Measurements from ENCODE around the gene EFCAB8.

Gene EFCAB8

DNA sequence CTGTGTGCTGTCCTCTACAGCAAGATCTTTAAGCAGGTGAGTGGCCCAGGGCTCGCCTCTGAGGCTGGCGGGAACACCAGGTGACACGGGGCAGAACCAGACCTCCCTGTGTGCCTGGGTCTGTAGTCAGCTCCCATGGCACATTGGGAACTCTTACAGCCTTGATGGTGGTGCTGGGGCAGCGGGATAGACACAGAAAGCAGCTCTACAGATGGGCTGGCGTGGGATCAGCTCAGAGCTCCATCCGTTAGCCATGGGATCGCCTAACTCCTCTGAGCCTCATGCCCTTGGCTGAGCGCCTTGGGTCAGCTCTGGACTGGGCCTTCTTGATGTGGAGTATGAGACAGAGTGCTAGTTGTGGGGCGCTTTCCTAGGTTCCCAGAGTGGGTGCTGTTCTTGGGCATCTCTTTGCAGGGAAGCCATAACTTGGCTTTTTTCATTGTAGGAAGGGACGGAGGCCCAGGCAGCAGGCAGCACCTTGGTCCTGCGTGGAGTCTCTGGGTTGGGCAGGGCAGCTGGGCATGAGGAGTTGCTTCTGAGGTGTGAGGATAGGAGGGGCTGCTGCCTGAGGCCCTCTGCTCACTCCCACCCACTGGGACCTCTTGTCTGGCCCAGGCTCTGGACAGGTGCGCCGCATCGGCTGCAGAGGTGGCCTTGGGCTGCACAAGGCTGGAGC, 51.3 kb downstream of the EFCAB8 start:
- TF ChIP-seq, protein P1, sequence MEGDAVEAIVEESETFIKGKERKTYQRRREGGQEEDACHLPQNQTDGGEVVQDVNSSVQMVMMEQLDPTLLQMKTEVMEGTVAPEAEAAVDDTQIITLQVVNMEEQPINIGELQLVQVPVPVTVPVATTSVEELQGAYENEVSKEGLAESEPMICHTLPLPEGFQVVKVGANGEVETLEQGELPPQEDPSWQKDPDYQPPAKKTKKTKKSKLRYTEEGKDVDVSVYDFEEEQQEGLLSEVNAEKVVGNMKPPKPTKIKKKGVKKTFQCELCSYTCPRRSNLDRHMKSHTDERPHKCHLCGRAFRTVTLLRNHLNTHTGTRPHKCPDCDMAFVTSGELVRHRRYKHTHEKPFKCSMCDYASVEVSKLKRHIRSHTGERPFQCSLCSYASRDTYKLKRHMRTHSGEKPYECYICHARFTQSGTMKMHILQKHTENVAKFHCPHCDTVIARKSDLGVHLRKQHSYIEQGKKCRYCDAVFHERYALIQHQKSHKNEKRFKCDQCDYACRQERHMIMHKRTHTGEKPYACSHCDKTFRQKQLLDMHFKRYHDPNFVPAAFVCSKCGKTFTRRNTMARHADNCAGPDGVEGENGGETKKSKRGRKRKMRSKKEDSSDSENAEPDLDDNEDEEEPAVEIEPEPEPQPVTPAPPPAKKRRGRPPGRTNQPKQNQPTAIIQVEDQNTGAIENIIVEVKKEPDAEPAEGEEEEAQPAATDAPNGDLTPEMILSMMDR (conservative IDR thresholded peaks at IDR 0.05; ENCODE audit: low read length) = no peak
- no peak overlapping the region for H3K4me3 ChIP-seq (ENCODE audit: low read length)
- no peak for DNase-seq (ENCODE audit: low read depth)

DNA sequence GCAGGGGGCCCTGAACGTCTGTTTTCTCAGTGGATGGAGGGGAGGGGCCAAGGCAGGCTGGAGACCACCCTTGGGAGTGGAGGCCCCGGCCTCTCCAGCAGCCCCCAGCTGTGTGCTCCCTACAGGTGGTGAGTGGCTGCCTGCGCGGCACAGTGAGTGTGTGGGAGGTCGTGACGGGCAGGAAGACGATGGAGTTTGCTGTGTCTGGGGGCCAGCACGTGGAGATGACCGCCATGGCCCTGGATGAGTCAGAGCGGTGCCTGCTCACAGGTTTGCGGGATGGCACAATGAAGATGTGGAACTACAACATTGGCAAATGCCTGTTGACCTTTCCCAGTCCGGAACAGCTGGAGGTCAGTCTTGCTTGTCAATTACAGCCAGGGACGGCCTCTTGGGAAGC, 52.6 kb downstream of the EFCAB8 start:
- no peak overlapping the region for H3K4me3 ChIP-seq (ENCODE audit: low read length)
- no peak for DNase-seq (ENCODE audit: low read depth)
- TF ChIP-seq, protein P1 (conservative IDR thresholded peaks at IDR 0.05; ENCODE audit: low read length) = no peak

DNA sequence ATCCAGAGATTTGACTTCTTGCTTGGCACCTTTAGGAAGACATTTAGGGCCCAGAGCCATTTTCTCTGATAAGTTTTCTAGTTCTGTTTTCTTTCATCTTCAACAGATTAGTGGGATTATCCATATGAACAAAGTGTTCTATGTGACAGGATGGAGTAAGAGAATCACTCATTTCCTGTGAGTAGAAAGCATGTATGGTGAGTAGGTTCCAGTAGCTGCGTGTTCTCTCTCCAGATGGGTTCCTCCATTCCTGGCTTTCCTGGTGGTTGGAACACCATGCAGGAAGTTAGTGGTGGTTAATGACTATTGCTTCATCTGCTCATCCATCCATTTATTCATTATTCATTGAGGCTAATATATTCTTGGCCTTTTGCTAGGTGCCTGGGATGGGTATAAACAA, 54.0 kb downstream of the EFCAB8 start:
- TF ChIP-seq, protein P1 (conservative IDR thresholded peaks at IDR 0.05; ENCODE audit: low read length) = no peak
- H3K4me3 ChIP-seq (ENCODE audit: low read length) = no peak overlapping the region
- no peak for DNase-seq (ENCODE audit: low read depth)

DNA sequence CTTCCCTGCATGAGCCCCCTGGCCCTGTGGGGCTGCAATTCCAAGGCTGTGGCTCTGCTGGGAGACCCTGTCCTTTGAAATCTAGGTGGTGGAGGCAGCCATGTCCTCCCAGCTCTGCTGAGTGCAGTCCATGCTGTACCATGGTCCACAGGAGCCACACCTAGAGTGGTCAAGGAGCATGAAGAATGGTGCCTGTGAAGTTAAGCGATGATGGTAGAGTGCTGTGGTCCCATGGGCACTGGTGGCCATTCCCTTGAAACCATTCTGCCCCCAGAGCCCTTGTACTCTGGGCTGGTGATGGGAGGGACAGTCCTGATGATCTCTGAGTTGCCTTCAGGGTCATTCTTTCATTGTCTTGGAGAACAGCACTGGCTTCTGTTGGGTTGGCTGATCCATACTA, 55.3 kb downstream of the EFCAB8 start:
- no peak for DNase-seq (ENCODE audit: low read depth)
- H3K4me3 ChIP-seq (ENCODE audit: low read length) = no peak overlapping the region
- TF ChIP-seq, protein P1 (conservative IDR thresholded peaks at IDR 0.05; ENCODE audit: low read length) = no peak

DNA sequence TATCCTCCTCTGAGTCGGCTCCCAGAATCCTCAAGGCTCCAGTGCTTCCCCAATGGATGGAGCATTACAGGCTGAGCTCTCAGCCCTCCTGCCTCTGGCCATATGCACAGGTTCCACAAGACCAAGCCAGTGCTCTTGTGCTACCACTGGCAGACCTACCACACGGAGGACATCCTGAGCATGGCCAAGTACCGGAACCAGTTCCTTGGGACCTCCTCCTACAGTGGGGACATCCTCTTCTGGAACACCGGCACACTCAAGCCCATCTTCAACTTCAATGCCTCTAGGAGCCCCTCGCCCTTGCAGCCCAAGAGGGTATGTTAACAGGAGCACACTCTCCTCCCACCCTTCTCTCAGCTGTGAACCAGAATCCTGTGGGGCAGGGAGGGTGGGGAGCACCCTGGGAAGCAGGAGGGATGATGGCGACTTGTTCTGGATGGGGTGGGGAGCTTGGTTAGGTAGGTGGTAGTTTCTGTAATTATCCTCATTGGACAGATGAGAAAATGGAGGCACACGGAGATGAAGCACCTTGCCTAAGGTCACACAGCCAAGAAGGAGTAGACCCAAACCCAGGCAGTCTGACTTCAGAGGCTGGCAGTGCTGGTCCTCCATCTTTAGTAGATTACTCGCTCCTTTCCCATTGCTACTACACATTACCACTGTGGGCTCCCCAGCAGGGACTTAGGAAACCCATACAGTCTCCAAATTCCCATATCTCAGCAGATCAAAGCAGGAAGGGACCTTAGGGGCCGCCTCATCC, 58.6 kb downstream of the EFCAB8 start:
- no peak overlapping the region for H3K4me3 ChIP-seq (ENCODE audit: low read length)
- TF ChIP-seq, protein P1 (conservative IDR thresholded peaks at IDR 0.05; ENCODE audit: low read length) = no peak
- DNase-seq (ENCODE audit: low read depth) = no peak

DNA sequence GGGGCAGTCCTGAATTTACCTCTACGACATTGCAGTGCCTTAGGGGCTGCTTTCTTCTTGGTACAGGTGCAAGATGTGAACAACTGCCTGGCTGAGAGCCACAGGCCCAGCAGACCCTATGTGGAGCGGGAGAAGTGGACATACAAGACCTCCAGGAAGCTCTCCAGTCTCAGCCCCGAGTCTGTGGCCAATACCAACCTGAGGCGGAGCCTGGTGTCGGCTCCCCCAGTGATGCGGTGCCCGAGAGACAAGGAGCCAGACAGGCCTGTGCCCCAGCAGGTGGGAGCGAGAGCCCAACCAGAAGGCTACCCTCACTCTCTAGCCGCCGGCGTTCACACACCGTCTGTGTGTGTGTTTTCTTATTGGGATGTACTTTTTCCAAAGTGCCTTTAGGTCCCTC, 59.6 kb downstream of the EFCAB8 start:
- TF ChIP-seq, protein P1 (conservative IDR thresholded peaks at IDR 0.05; ENCODE audit: low read length) = no peak
- no peak for DNase-seq (ENCODE audit: low read depth)
- H3K4me3 ChIP-seq (ENCODE audit: low read length) = no peak overlapping the region

DNA sequence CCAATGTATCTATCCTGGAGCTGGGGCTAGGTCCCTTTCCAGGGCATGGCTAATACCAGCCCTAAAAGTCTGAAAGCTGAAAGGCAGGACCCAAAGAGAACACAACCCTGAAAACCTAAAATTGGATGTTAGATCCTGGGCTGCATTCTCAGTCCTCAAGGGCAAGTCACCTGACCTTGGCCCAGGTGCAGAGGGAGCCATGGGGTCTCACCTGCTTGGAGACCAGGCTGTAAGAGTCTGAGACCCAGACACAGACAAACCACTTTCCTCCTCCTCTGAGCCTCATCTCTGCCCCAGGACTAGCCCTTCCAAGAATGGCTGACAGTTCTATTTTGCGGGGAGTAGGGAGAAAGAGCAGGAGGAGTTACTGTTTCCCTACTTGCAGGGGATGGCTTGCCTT, 60.0 kb downstream of the EFCAB8 start:
- no peak for DNase-seq (ENCODE audit: low read depth)
- H3K4me3 ChIP-seq (ENCODE audit: low read length) = no peak overlapping the region
- TF ChIP-seq, protein P1 (conservative IDR thresholded peaks at IDR 0.05; ENCODE audit: low read length) = no peak
